ENCODE results near the gene BCAS3.

- TF ChIP-seq, protein P1, sequence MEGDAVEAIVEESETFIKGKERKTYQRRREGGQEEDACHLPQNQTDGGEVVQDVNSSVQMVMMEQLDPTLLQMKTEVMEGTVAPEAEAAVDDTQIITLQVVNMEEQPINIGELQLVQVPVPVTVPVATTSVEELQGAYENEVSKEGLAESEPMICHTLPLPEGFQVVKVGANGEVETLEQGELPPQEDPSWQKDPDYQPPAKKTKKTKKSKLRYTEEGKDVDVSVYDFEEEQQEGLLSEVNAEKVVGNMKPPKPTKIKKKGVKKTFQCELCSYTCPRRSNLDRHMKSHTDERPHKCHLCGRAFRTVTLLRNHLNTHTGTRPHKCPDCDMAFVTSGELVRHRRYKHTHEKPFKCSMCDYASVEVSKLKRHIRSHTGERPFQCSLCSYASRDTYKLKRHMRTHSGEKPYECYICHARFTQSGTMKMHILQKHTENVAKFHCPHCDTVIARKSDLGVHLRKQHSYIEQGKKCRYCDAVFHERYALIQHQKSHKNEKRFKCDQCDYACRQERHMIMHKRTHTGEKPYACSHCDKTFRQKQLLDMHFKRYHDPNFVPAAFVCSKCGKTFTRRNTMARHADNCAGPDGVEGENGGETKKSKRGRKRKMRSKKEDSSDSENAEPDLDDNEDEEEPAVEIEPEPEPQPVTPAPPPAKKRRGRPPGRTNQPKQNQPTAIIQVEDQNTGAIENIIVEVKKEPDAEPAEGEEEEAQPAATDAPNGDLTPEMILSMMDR (IDR thresholded peaks at IDR 0.05; ENCODE audit: low read depth, low read length, poor library complexity, severe bottlenecking) = peak; percentile 14
- no peak for TF ChIP-seq EZH2phosphoT487 (IDR thresholded peaks at IDR 0.05; ENCODE audit: borderline replicate concordance, low read length)
Measured at GRCh38 chr17:61349350-61349749, 671.7 kb downstream of the BCAS3 start.

All from DOHH2 (cell line).